Stomach (tissue), 19 donors: ENCODE data around the gene SERTAD3. TPM values are rescaled to one million over a fixed set of nuclear protein-coding genes. Genes with fewer than 3 reads are reported as not detected.

Experiments used
- DNase-seq, 2 donors: peaks; one replicate each; pipeline versions ENCODE4 v3.0.0 to v3.0.0-alpha.2; 2013 to 2019
- H3K27ac ChIP-seq, 5 donors: fragments of 200-600 bp in 4 of 5; sonication (generic) in 4 of 5; one replicate each; pipeline ENCODE4 v1.5.1; 2013 to 2019; ENCODE audit warnings: mild to moderate bottlenecking in 1 of 5, moderate library complexity in 1 of 5
- H3K27me3 ChIP-seq, 3 donors: fragments of 200-600 bp; sonication (generic); one replicate each; pipeline ENCODE4 v1.5.1; 2017 to 2019; ENCODE audit warnings: mixed run types in 1 of 3
- H3K36me3 ChIP-seq, 4 donors: fragments of 200-600 bp; sonication (generic); 1 replicate in 3 of 4; 2 replicates in 1 of 4; pipeline ENCODE4 v1.5.1; 2016 to 2019
- H3K4me1 ChIP-seq, 4 donors: fragments of 200-600 bp; sonication (generic); one replicate each; pipeline ENCODE4 v1.5.1; 2016 to 2019
- H3K4me3 ChIP-seq, 4 donors: fragments of 200-600 bp; sonication (generic) in 3 of 4; one replicate each; pipeline ENCODE4 v1.5.1; 2016 to 2019; ENCODE audit warnings: mild to moderate bottlenecking in 1 of 4
- H3K9me3 ChIP-seq, 4 donors: fragments of 200-600 bp; sonication (generic); one replicate each; pipeline ENCODE4 v1.5.1; 2016 to 2019
- EP300 ChIP-seq: sonication (generic); formaldehyde crosslinking; IDR thresholded peaks from one replicate; pipeline ENCODE4 v1.6.1; 2017; ENCODE audit warnings: antibody characterized with exemption
- POLR2A ChIP-seq, 4 donors: fragments of 450-650 bp; IDR thresholded peaks; one replicate each; pipeline ENCODE4 v1.6.1; 2016; ENCODE audit warnings: antibody characterized with exemption in 4 of 4, control low read depth in 2 of 4, mild to moderate bottlenecking in 1 of 4, moderate library complexity in 1 of 4
- POLR2AphosphoS5 ChIP-seq, 3 donors: sonication (generic); formaldehyde crosslinking; IDR thresholded peaks; one replicate each; pipeline ENCODE4 v1.6.1; 2016; ENCODE audit warnings: antibody characterized with exemption in 3 of 3
- WGBS, 5 donors: extraction: QIAGEN DNeasy Blood & Tissue Kit in 3 of 5; methylation state at CpG; one replicate each; pipeline versions ENCODE4 v1.1.5 to v1.1.7; 2013 to 2018; 5-methylcytosine and 5-hydroxymethylcytosine counted together
- intact Hi-C: fragments of 100-400 bp; cut with DNase I; formaldehyde crosslinking; loops from one replicate; pipeline ENCODE4 v1.15.1; 2023; ENCODE audit warnings: low total_unique reads
- long read RNA-seq, 10 donors: transcript quantifications; one replicate each; lab custom pipeline, GENCODE V29; 2026
- polyA plus RNA-seq, 3 donors: library from polyadenylated mRNA; stranded (reverse); fragments of 200-250 nt; gene quantifications; one replicate each; pipeline ENCODE4 v1.2.3, GENCODE V29; 2013
- total RNA-seq, 5 donors: library from RNA; depleted of rRNA; stranded (reverse); fragments of >200 nt; gene quantifications; one replicate each; pipeline versions ENCODE4 v1.1.0 to v1.2.3, GENCODE V29; 2014 to 2016
- TF ChIP-seq, protein P1 (sequence below), 7 experiments: fragments of 450-650 bp in 4 of 7; fragments of 200-600 bp in 3 of 7; sonication (generic) in 3 of 7; IDR thresholded peaks; one replicate each; pipeline ENCODE4 v1.5.1; 2016 to 2019; ENCODE audit warnings: antibody characterized with exemption in 7 of 7, control low read depth in 2 of 7, mild to moderate bottlenecking in 1 of 7
- donor health status: healthy with polysubstance abuse.
- donor health status: Bipolar disorder and iron deficiency.
- donor health status: healthy.

The SERTAD3 gene, protein sequence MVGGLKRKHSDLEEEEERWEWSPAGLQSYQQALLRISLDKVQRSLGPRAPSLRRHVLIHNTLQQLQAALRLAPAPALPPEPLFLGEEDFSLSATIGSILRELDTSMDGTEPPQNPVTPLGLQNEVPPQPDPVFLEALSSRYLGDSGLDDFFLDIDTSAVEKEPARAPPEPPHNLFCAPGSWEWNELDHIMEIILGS
- total RNA-seq (10 to 100 TPM in 4 of 5 donors, 1 to 10 TPM in 1; 6.2 to 41.4 (median 32.5) TPM), polyA plus RNA-seq (10 to 100 TPM; 16.8 to 29.4 (median 25.9) TPM)
- long read RNA-seq, donor 1, transcript SERTAD3-201 (2 exons, 1,734 nt) = major isoform, 5 of 5 reads
- long read RNA-seq, donor 1, partial matches to known transcripts = 0 of 5 reads
- long read RNA-seq, donor 1, other reads (novel, unspliced or antisense) = 0 of 5 reads
- long read RNA-seq, donor 2, transcript SERTAD3-201 (2 exons, 1,734 nt) = major isoform, 5 of 6 reads
- long read RNA-seq, donor 2, partial matches to known transcripts = 0 of 6 reads
- long read RNA-seq, donor 2, other reads (novel, unspliced or antisense) = 0 of 6 reads
- long read RNA-seq, donor 3, partial matches to known transcripts = 0 of 2 reads
- long read RNA-seq, donor 3, other reads (novel, unspliced or antisense) = 0 of 2 reads
- long read RNA-seq, donor 4, partial matches to known transcripts = 0 of 1 reads
- long read RNA-seq, donor 4, other reads (novel, unspliced or antisense) = 0 of 1 reads
- long read RNA-seq, donor 5, transcript SERTAD3-201 (2 exons, 1,734 nt) = major isoform, 8 of 8 reads
- long read RNA-seq, donor 5, partial matches to known transcripts = 0 of 8 reads
- long read RNA-seq, donor 5, other reads (novel, unspliced or antisense) = 0 of 8 reads
- long read RNA-seq, donor 6, transcript SERTAD3-201 (2 exons, 1,734 nt) = major isoform, 11 of 13 reads
- long read RNA-seq, donor 6, partial matches to known transcripts = 0 of 13 reads
- long read RNA-seq, donor 6, other reads (novel, unspliced or antisense) = 0 of 13 reads
- long read RNA-seq, donor 7, transcript SERTAD3-201 (2 exons, 1,734 nt) = major isoform, 6 of 6 reads
- long read RNA-seq, donor 7, partial matches to known transcripts = 0 of 6 reads
- long read RNA-seq, donor 7, other reads (novel, unspliced or antisense) = 0 of 6 reads
- long read RNA-seq, donor 8, partial matches to known transcripts = 0 of 4 reads
- long read RNA-seq, donor 8, other reads (novel, unspliced or antisense) = 0 of 4 reads
- long read RNA-seq, donor 9, partial matches to known transcripts = 0 of 5 reads
- long read RNA-seq, donor 9, other reads (novel, unspliced or antisense) = 0 of 5 reads
- long read RNA-seq, donor 10, partial matches to known transcripts = 0 of 4 reads
- long read RNA-seq, donor 10, other reads (novel, unspliced or antisense) = 0 of 4 reads

DNA sequence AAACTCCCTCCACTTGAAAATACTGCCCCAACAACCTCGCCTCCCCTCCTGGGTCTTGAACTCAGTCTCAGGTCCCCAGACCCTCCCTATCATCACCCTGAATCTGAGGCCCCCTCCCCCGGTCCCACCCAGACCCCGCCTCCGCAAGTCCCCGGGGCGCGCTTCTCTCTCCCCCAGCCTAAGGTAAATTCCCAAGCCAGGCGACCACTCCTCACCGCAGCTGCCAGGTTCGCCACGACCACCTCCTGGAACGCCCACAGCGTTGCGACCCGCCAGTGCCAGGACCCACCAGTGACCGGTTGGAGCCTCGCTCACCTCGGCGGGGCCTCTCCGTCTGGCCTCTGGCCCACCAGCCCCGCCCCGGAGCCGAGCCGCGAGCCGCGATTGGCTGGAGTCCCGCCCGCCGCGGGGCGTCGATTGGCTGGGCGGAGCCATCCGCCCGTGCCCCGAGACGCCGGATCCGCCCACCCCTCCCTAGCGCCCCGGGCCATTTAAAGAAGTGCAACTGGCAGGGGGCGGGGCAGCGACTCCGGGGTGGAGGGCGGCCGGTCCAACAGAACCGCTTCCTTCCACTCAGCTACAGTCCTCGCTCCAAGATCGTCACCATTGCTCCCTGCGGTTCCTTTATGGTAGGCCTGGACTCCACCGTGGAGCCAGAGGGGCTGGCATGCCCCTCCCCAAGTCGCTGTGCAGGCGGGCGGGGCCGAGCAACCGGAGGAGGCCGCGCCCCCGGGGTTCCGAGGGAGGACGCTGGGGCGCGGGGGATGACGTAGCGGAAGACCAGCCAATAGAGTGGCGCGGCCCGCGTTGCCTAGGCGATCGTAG, at the start of gene SERTAD3:
TSS of gene SERTAD3 (minus strand) at position 336 of the 825 bp plus-strand sequence. CDS start 2,255 bp downstream, outside the sequence.
- H3K27ac ChIP-seq = peak within 1 kb of the TSS; percentile 92 to 100 (median 98)
- H3K4me1 ChIP-seq = peaks cover 20 to 49% (median 38%) of the 10 kb centered on the region in 4 donors
- DNase-seq = peak; percentile 98 to 99
- TF ChIP-seq EP300 (no peak), POLR2A (IDR thresholded peaks at IDR 0.05) (peak in 2 of 4 donors; percentile 83 to 93), POLR2AphosphoS5 (IDR thresholded peaks at IDR 0.05) (peak; percentile 89 to 99 (median 97))
- TF ChIP-seq, protein P1, sequence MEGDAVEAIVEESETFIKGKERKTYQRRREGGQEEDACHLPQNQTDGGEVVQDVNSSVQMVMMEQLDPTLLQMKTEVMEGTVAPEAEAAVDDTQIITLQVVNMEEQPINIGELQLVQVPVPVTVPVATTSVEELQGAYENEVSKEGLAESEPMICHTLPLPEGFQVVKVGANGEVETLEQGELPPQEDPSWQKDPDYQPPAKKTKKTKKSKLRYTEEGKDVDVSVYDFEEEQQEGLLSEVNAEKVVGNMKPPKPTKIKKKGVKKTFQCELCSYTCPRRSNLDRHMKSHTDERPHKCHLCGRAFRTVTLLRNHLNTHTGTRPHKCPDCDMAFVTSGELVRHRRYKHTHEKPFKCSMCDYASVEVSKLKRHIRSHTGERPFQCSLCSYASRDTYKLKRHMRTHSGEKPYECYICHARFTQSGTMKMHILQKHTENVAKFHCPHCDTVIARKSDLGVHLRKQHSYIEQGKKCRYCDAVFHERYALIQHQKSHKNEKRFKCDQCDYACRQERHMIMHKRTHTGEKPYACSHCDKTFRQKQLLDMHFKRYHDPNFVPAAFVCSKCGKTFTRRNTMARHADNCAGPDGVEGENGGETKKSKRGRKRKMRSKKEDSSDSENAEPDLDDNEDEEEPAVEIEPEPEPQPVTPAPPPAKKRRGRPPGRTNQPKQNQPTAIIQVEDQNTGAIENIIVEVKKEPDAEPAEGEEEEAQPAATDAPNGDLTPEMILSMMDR (IDR thresholded peaks at IDR 0.05) = no peak
- H3K27me3 ChIP-seq = no peaks in the 10 kb centered on the region
- intact Hi-C loops = no loop called here
- WGBS, 5 donors = 0 to 2% (median 0%) methylated on average over 29 to 72 of the region's 72 CpGs
- peak within 1 kb of the TSS; percentile 69 to 98 (median 88) for H3K4me3 ChIP-seq
- H3K36me3 ChIP-seq = peaks cover 28 to 50% (median 46%) of the 10 kb centered on the region in 4 donors
- no peaks in the 10 kb centered on the region for H3K9me3 ChIP-seq

DNA sequence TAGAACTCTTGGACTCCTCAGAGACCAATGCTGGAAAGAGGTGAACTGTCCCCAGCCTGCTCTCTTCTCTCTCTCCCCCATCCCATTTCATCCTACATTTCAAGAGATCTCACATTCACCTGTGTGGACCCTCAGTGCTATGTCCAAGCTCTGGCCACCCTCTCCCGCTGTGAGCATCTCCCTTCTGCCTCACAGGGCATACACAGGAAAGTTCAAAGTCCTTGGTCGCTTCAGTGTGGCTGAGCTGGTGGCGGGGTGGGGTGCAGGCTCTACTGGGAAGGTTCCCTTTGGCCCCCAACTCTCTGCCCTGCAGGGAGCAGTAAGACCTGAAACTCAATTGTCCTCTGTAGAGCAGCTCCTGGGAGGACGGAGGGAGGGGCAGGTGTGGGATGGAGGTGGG, 49.6 kb upstream of the SERTAD3 start:
- 44 to 54% (median 48%) methylated on average over 4 of the region's 4 CpGs for WGBS, 5 donors
- DNase-seq = no peak
- no peaks in the 10 kb centered on the region for H3K4me1 ChIP-seq
- peaks cover 0 to 6% (median under 1%) of the 10 kb centered on the region in 3 donors for H3K27me3 ChIP-seq
- no peaks in the 10 kb centered on the region for H3K9me3 ChIP-seq
- H3K4me3 ChIP-seq = no peak overlapping the region
- peaks cover 0 to 16% (median 4%) of the 10 kb centered on the region in 4 donors for H3K36me3 ChIP-seq
- intact Hi-C loops = no loop called here
- no peak overlapping the region for H3K27ac ChIP-seq
- TF ChIP-seq, protein P1 (IDR thresholded peaks at IDR 0.05) = no peak
- no peak for TF ChIP-seq POLR2A (IDR thresholded peaks at IDR 0.05)
- no peak for TF ChIP-seq EP300
- no peak for TF ChIP-seq POLR2AphosphoS5 (IDR thresholded peaks at IDR 0.05)

DNA sequence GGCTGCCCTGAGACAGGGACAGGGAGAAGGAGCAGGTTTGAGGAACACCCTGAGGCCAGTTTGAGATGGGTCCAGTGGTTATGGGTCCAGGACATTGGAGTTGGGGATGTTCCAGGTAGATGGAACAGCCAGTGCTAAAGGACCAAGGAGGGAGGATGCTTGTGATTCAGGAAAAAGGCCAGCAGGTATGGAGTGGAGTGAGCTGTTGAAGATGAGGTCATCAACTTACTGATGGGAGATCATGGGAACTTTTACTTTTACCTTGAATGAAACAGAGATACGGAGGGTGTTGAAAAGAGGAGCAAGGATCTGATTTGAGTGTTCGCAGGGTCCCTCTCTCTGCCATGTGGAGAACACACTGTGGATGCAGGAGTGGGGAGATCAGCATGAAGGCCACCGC, 48.1 kb upstream of the SERTAD3 start:
- Histone ChIP-seq H3K4me1 (peaks cover 0 to 6% (median 3%) of the 10 kb centered on the region in 4 donors), H3K27me3 (peaks cover 0 to 19% (median 15%) of the 10 kb centered on the region in 3 donors), H3K4me3 (no peak overlapping the region), H3K27ac (no peak overlapping the region), H3K36me3 (peaks cover 0 to 14% (median 2%) of the 10 kb centered on the region in 4 donors), H3K9me3 (no peaks in the 10 kb centered on the region)
- 91 to 96% (median 95%) methylated on average over 3 of the region's 3 CpGs for WGBS, 5 donors
- intact Hi-C loops = no loop called here
- no peak for TF ChIP-seq POLR2A (IDR thresholded peaks at IDR 0.05)
- TF ChIP-seq, protein P1 (IDR thresholded peaks at IDR 0.05) = no peak
- TF ChIP-seq EP300 = no peak
- no peak for TF ChIP-seq POLR2AphosphoS5 (IDR thresholded peaks at IDR 0.05)
- no peak for DNase-seq
